ENCODE data around the gene PKP2. TPM values are rescaled to one million over a fixed set of nuclear protein-coding genes. Genes with fewer than 3 reads are reported as not detected.

The PKP2 gene
- total RNA-seq, 1 experiment from 2014 or later: 61.1 TPM

DNA sequence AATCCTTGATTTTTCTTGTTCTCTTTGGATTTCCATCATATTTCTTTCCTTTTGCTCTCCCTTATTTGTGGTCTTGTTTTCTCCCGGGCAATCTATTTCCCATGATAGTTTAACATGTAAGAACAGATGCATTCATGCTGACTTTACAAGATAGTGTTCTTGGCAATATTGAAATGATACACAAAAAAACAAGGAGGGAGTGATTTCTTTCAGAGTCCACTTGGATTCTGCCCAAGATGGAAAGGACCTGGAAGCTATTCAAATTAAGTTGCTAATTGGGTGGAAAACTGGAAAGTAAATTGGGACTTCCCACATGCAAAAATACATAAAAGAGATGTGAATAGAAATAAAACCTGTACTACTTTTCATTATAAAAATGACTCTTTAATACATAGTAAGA is 126.4 kb downstream of the PKP2 start:
- Mint-ChIP-seq H3K4me3 (ENCODE audit: low read depth, unreplicated experiment) (no peak overlapping the region), H3K9me3 (ENCODE audit: low read depth, unreplicated experiment) (no peaks in the 10 kb centered on the region), H3K36me3 (ENCODE audit: insufficient read depth, unreplicated experiment) (no peaks in the 10 kb centered on the region), H3K4me1 (ENCODE audit: low read depth, unreplicated experiment) (no peaks in the 10 kb centered on the region), H3K27me3 (ENCODE audit: unreplicated experiment) (no peaks in the 10 kb centered on the region), H3K27ac (ENCODE audit: unreplicated experiment) (no peak overlapping the region)
- intact Hi-C loops (cut with micrococcal nuclease; ENCODE audit: unreplicated experiment): no loop called here
- TF ChIP-seq, protein P1, sequence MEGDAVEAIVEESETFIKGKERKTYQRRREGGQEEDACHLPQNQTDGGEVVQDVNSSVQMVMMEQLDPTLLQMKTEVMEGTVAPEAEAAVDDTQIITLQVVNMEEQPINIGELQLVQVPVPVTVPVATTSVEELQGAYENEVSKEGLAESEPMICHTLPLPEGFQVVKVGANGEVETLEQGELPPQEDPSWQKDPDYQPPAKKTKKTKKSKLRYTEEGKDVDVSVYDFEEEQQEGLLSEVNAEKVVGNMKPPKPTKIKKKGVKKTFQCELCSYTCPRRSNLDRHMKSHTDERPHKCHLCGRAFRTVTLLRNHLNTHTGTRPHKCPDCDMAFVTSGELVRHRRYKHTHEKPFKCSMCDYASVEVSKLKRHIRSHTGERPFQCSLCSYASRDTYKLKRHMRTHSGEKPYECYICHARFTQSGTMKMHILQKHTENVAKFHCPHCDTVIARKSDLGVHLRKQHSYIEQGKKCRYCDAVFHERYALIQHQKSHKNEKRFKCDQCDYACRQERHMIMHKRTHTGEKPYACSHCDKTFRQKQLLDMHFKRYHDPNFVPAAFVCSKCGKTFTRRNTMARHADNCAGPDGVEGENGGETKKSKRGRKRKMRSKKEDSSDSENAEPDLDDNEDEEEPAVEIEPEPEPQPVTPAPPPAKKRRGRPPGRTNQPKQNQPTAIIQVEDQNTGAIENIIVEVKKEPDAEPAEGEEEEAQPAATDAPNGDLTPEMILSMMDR (IDR thresholded peaks at IDR 0.05; ENCODE audit: unreplicated experiment): no peak
- CTCF ChIA-PET: no interaction called here
- no TSS peak for BruUV-seq (replicated peaks)
- DNase-seq: no peak

DNA sequence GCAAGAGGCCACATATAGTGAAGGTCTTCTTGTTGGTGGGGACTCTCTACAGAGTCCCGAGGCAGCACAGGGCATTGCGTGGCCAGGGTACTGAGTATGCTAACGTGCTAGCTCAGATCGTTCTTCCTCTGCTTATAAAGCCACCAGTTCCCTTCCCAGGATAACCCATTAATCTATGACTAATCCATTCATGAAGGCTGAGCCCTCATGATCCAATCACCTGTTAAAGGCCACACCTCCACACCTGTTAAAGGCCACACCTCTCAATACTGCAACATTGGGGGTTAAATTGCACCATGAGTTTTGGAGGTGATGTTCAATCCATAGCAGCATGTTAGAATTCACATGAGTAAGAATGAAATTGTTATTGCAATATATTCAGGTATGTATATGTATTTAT is 128.1 kb downstream of the PKP2 start:
- no peak for DNase-seq
- Mint-ChIP-seq H3K9me3 (ENCODE audit: low read depth, unreplicated experiment) (no peaks in the 10 kb centered on the region), H3K27ac (ENCODE audit: unreplicated experiment) (no peak overlapping the region), H3K4me1 (ENCODE audit: low read depth, unreplicated experiment) (no peaks in the 10 kb centered on the region), H3K36me3 (ENCODE audit: insufficient read depth, unreplicated experiment) (no peaks in the 10 kb centered on the region), H3K27me3 (ENCODE audit: unreplicated experiment) (no peaks in the 10 kb centered on the region), H3K4me3 (ENCODE audit: low read depth, unreplicated experiment) (no peak overlapping the region)
- TF ChIP-seq, protein P1 (IDR thresholded peaks at IDR 0.05; ENCODE audit: unreplicated experiment): no peak
- BruUV-seq (replicated peaks): no TSS peak
- CTCF ChIA-PET: no interaction called here
- intact Hi-C loops (cut with micrococcal nuclease; ENCODE audit: unreplicated experiment): loop anchor here (10.0 kb wide), 1 partner anchor 56 kb away; no protein-coding TSS in a partner anchor

DNA sequence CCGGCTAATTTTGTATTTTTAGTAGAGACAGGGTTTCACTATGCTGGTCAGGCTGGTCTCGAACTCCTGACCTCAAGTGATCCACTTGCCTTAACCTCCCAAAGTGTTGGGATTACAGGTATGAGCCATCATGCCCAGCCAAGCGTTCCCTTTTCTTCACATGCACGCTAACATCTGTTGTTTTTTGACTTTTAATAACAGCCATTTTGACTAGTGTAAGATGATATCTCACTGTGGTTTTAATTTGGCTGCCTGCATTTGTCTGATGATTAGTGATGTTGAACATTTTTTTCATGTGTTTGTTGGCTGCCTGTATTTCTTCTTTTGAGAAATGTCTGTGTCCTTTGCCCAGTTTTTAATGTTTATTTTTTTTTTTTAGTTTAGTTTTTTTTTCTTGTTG is 130.7 kb downstream of the PKP2 start:
- no peaks in the 10 kb centered on the region for H3K9me3 Mint-ChIP-seq (ENCODE audit: low read depth, unreplicated experiment)
- H3K27ac Mint-ChIP-seq (ENCODE audit: unreplicated experiment): no peak overlapping the region
- no peaks in the 10 kb centered on the region for H3K4me1 Mint-ChIP-seq (ENCODE audit: low read depth, unreplicated experiment)
- no peak overlapping the region for H3K4me3 Mint-ChIP-seq (ENCODE audit: low read depth, unreplicated experiment)
- no peaks in the 10 kb centered on the region for H3K27me3 Mint-ChIP-seq (ENCODE audit: unreplicated experiment)
- TF ChIP-seq, protein P1 (IDR thresholded peaks at IDR 0.05; ENCODE audit: unreplicated experiment): no peak
- CTCF ChIA-PET: no interaction called here
- DNase-seq: no peak
- no TSS peak for BruUV-seq (replicated peaks)
- no peaks in the 10 kb centered on the region for H3K36me3 Mint-ChIP-seq (ENCODE audit: insufficient read depth, unreplicated experiment)
- intact Hi-C loops (cut with micrococcal nuclease; ENCODE audit: unreplicated experiment): loop anchor here (10.0 kb wide), 1 partner anchor 59 kb away; no protein-coding TSS in a partner anchor

DNA sequence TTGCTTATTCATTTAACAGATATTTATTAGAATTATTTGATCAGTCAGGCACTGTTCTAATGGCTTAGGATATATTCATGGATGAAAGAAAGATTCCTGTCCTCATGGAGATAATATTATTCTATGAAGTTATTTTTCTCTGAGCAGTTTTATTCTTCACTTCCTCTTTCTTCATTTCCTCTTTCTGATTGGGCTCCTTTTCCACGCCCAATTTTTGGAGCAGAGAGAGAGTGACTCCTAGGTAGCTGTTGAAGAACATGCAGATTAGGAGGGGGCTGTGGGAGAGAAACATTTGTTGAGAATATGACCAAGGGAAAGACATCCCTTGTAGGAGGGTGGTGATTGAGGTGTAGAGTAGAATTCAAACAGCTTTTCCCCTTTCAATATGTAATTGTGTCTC is 134.9 kb downstream of the PKP2 start:
- no TSS peak for BruUV-seq (replicated peaks)
- Mint-ChIP-seq H3K4me1 (ENCODE audit: low read depth, unreplicated experiment) (peaks cover 2% of the 10 kb centered on the region), H3K4me3 (ENCODE audit: low read depth, unreplicated experiment) (no peak overlapping the region), H3K27ac (ENCODE audit: unreplicated experiment) (no peak overlapping the region), H3K27me3 (ENCODE audit: unreplicated experiment) (no peaks in the 10 kb centered on the region), H3K9me3 (ENCODE audit: low read depth, unreplicated experiment) (no peaks in the 10 kb centered on the region), H3K36me3 (ENCODE audit: insufficient read depth, unreplicated experiment) (no peaks in the 10 kb centered on the region)
- no peak for DNase-seq
- CTCF ChIA-PET: no interaction called here
- intact Hi-C loops (cut with micrococcal nuclease; ENCODE audit: unreplicated experiment): loop anchor here (10.0 kb wide), 1 partner anchor 63 kb away; no protein-coding TSS in a partner anchor
- TF ChIP-seq, protein P1 (IDR thresholded peaks at IDR 0.05; ENCODE audit: unreplicated experiment): no peak

Measured in Calu3 (cell line).